Stimulated activated CD8-positive, alpha-beta memory T cell treated with anti-CD3 and anti-CD28 coated beads, Interleukin-4, amount 100 ng/mL, for 1 hour (primary cell): ENCODE measurements around the gene CLCN6.

Experiments
- DNase-seq, 2 donors: peaks; one replicate each; pipeline ENCODE4 v3.0.0-alpha.2; 2020; ENCODE audit warnings: low read depth in 2 of 2, low spot score in 1 of 2

CLCN6 gene

DNA sequence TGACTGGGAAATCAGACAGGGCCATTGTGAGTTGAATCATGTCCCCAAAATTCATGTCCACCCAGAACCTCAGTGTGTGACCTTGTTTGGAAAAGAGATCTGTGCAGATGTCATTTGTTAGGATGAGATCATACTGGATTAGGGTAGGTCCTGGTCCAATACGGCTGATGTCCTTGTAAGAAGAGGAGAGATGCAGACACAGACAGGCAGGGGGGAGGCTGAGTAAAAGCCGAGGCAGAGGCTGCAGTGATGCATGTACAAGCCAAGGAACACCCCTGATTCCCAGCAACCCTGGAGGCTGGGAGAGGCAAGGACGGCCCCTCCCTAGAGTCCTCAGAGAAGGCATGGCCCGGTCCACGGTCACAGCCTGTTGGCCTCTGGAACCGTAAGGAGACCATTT, 68.6 kb downstream of the CLCN6 start:
- DNase-seq: no peak

GRCh38 chr1:11875094-11875493, 69.1 kb downstream of the CLCN6 start:
- no peak for DNase-seq

- no peak for DNase-seq
Observed at GRCh38 chr1:11877074-11877473, 71.1 kb downstream of the CLCN6 start.

GRCh38 chr1:11878081-11878890, 72.3 kb downstream of the CLCN6 start:
- DNase-seq: no peak

DNA sequence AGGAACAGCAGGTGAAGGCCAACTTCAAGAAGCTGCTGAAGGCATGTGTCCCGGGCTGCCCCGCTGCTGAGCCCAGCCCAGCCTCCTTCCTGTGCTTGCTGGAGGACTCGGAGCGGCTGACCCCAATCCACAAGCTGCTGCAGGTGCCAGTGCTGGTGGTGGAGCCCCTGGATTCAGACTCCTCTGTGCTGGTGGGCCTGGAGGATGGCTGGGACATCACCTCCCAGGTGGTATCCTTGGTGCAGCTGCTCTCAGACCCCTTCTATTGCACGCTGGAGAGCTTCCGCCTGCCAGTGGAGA, 72.8 kb downstream of the CLCN6 start:
- DNase-seq: no peak

- no peak for DNase-seq
Observed at GRCh38 chr1:11879311-11880180, 73.6 kb downstream of the CLCN6 start.

GRCh38 chr1:11880181-11880575, 74.2 kb downstream of the CLCN6 start:
- DNase-seq: no peak

DNA sequence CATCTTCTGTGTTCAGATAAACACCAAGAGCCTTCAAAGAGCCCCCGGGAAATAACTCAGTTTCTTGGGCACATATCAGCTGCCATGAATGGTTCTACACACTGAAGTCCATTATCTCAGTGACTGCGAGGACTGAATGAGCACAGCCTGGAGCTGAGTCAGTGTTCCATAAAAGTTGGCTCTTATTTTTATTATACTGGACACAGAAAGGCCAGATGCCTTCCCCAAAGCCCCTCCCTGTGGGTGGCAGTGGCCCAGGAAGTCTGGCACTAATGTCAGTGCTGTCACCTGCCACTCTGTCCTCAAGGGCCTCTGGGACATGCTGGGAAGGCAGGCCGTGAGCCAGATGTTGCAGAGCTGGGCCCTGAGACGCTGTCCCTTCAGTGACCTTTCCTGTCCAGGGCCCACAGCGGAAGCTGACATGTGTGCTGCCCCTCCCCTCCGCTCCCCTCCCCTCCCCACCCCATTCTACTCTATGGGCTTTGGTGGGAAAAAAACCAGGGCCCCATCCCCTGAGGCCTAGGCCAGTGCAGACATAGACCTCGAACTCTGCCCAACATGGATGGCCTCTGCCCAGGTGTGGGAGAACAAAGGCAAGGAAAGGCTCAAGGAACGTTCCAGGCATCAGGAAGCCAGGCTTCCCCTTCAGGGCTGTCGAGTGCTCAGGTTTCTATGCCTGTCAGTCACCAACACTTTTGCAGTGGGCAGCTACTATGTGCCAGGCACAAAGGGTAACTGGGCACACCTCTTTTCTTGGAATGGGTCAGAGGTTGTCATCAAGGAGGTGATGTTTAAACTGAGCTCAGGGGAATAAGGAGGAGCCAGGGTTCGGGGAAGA, 75.1 kb downstream of the CLCN6 start:
- no peak for DNase-seq

GRCh38 chr1:11881749-11882441, 75.9 kb downstream of the CLCN6 start:
- DNase-seq: no peak

- no peak for DNase-seq
Observed at GRCh38 chr1:11882814-11883538, 77.0 kb downstream of the CLCN6 start.

- no peak for DNase-seq
Observed at GRCh38 chr1:11885916-11886315, 79.9 kb downstream of the CLCN6 start.

- DNase-seq: no peak
Observed at GRCh38 chr1:11886986-11887665, 81.1 kb downstream of the CLCN6 start.

DNA sequence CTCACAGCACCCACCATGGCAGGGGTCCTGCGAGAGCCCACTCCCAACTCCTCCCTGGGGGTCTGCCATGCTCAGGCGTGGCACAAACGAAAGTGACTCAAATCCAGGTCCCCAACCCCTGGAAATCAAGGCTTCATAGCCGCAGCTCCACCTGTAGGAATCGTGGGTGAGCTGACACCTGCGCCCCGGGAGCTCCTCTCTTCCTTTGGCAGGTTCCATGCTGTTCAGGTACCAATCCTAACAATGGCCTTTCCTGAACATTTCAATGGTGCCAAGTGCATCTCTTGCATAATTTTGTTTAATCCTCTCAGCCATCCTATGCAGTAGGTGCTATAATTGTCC, 81.6 kb downstream of the CLCN6 start:
- no peak for DNase-seq

GRCh38 chr1:11888206-11888876, 82.3 kb downstream of the CLCN6 start:
- no peak for DNase-seq

GRCh38 chr1:11888877-11889208, 82.9 kb downstream of the CLCN6 start:
- no peak for DNase-seq

- DNase-seq: no peak
Observed at GRCh38 chr1:11891433-11892186, 85.6 kb downstream of the CLCN6 start.
